GM12878 (cell line): ENCODE data around the gene PBRM1. TPM values are rescaled to one million over a fixed set of nuclear protein-coding genes. Genes with fewer than 3 reads are reported as not detected.

Source experiments
- ATAC-seq: fragments of 200-7000 bp; cut with Tn5 transposase; 3 replicates; pipeline ENCODE4 v1.9.1; 2020; ENCODE audit warnings: mild to moderate bottlenecking, moderate library complexity
- BruUV-seq: library from RNA; stranded (reverse); fragments of 400-500 nt; replicated peaks from 2 replicates; lab custom pipeline; 2021; lab: Mats Ljungman, UMichigan
- CTCF ChIA-PET: fragments of 300-600 bp; sonication (Branson Sonifier 250); formaldehyde crosslinking; extraction: SDS; loops from one replicate; lab custom pipeline; 2021; ENCODE audit warnings: inconsistent platforms; lab: Yijun Ruan, JAX
- POLR2A ChIA-PET: fragments of 350-600 bp; formaldehyde crosslinking; extraction: SDS; loops from one replicate; lab custom pipeline; 2021; ENCODE audit warnings: inconsistent platforms; lab: Charles Lee
- RAD21 ChIA-PET: fragments of 300-600 bp; sonication (Branson Sonifier 250); formaldehyde crosslinking; loops from one replicate; lab custom pipeline; 2023; ENCODE audit warnings: antibody characterized with exemption; ENCODE audit not compliant: unreplicated experiment; lab: Charles Lee
- SMC1A ChIA-PET: fragments of 300-600 bp; sonication (Branson Sonifier 250); formaldehyde crosslinking; loops from one replicate; lab custom pipeline; 2023; ENCODE audit not compliant: unreplicated experiment, uncharacterized antibody; lab: Charles Lee
- DNase-seq: peaks from one replicate; pipeline ENCODE4 v3.0.0-alpha.2; 2011; ENCODE audit warnings: low read depth, low spot score
- FAIRE-seq: peaks from 3 replicates; lab custom pipeline; 2011; peaks lifted over from hg19 to GRCh38; lab: Jason Lieb, UNC
- H2AFZ ChIP-seq: 2 replicates; pipeline ENCODE4 v1.6.0; 2011; ENCODE audit warnings: low read depth, low read length, control low read depth; ENCODE audit not compliant: control insufficient read depth
- H3K27ac ChIP-seq: 2 replicates; pipeline ENCODE4 v1.5.1; 2011; ENCODE audit warnings: control low read depth; ENCODE audit not compliant: control insufficient read depth, insufficient read depth
- H3K27me3 ChIP-seq, 2 experiments: replicated peaks in 1 of 2; 2 replicates each; pipeline versions ENCODE4 v1.6.0 to v1.6.1; 2011; ENCODE audit warnings: low read length in 1 of 2; ENCODE audit not compliant: control insufficient read depth in 2 of 2, insufficient read depth in 2 of 2
- H3K36me3 ChIP-seq, 2 experiments: 2 replicates each; pipeline ENCODE4 v1.5.1; 2011; ENCODE audit warnings: low read length in 1 of 2; ENCODE audit not compliant: control insufficient read depth in 2 of 2, insufficient read depth in 2 of 2
- H3K4me1 ChIP-seq: 2 replicates; pipeline ENCODE4 v1.6.1; 2011; ENCODE audit warnings: mild to moderate bottlenecking, low read length, moderate library complexity, mixed read lengths; ENCODE audit not compliant: control insufficient read depth, insufficient read depth
- H3K4me2 ChIP-seq: 2 replicates; pipeline ENCODE4 v1.6.0; 2011; ENCODE audit warnings: control low read depth; ENCODE audit not compliant: control insufficient read depth, insufficient read depth
- H3K4me3 ChIP-seq: fragments of 200-600 bp; sonication (generic); 2 replicates; pipeline ENCODE4 v1.5.1; 2016
- H3K79me2 ChIP-seq: 2 replicates; pipeline ENCODE4 v1.6.0; 2011; ENCODE audit warnings: low read length; ENCODE audit not compliant: control insufficient read depth, insufficient read depth
- H3K9ac ChIP-seq: 2 replicates; pipeline ENCODE4 v1.8.0; 2011; ENCODE audit warnings: low read length, control low read depth, mixed read lengths; ENCODE audit not compliant: control insufficient read depth, insufficient read depth
- H3K9me3 ChIP-seq: replicated peaks from 3 replicates; pipeline ENCODE4 v1.5.1; 2011; ENCODE audit warnings: mild to moderate bottlenecking, low read length; ENCODE audit not compliant: control insufficient read depth, insufficient read depth
- H4K20me1 ChIP-seq: 2 replicates; pipeline ENCODE4 v1.6.0; 2011; ENCODE audit not compliant: control insufficient read depth, insufficient read depth
- FOXK2 ChIP-seq: fragments of 450-650 bp; IDR thresholded peaks from 2 replicates; pipeline ENCODE4 v1.6.1; 2017; ENCODE audit warnings: mild to moderate bottlenecking, moderate library complexity
- RBBP5 ChIP-seq: fragments of 200-600 bp; sonication (generic); conservative IDR thresholded peaks from 2 replicates; pipeline ENCODE4 v1.6.1; 2016
- SMAD5 ChIP-seq: IDR thresholded peaks from 2 replicates; pipeline ENCODE4 v1.6.1; 2016; ENCODE audit warnings: antibody characterized with exemption, low read depth
- TCF12 ChIP-seq: IDR thresholded peaks from 2 replicates; pipeline ENCODE4 v1.6.1; 2011; ENCODE audit warnings: low read depth, mild to moderate bottlenecking, low read length
- TCF3 ChIP-seq: IDR thresholded peaks from 2 replicates; pipeline ENCODE4 v1.6.1; 2012; ENCODE audit warnings: low read depth, mild to moderate bottlenecking, low read length, borderline replicate concordance; ENCODE audit not compliant: insufficient read depth
- WGBS: methylation state at CpG from one replicate; pipeline ENCODE4 v1.1.6; 2016; ENCODE audit warnings: low lambda C conversion rate; ENCODE audit not compliant: insufficient replicate concordance, insufficient coverage; ENCODE audit errors: missing lambda C conversion rate; 5-methylcytosine and 5-hydroxymethylcytosine counted together
- in situ Hi-C: fragments of 300-500 bp; cut with MboI; formaldehyde crosslinking; loops from 9 replicates; pipeline ENCODE4 v1.14.3; 2018; ENCODE audit warnings: mixed read lengths
- intact Hi-C: fragments of 100-400 bp; cut with micrococcal nuclease; formaldehyde crosslinking; loops from one replicate; pipeline ENCODE4 v1.14.2; 2022; ENCODE audit not compliant: unreplicated experiment
- polyA plus RNA-seq, 11 experiments: library from polyadenylated mRNA; depleted of rRNA in 4 of 11; unstranded in 6 of 11; stranded (reverse) in 5 of 11; fragments of >200 nt; fragmentation: Nextera tagmentation in 4 of 11; fragmentation: Illumina TruSeq in 1 of 11; extraction: Ambion mirVana in 4 of 11; extraction: Trizol in 1 of 11; gene quantifications; 1 replicate in 1 of 11; 2 replicates in 10 of 11; pipeline versions ENCODE4 v1.2.1 to v1.2.3, GENCODE V29; 2011 to 2016; ENCODE audit warnings: inconsistent platforms in 2 of 11, missing spikeins in 2 of 11, low read depth in 1 of 11
- total RNA-seq, 4 experiments: library from RNA; depleted of rRNA in 3 of 4; stranded (reverse); fragments of >200 nt in 3 of 4; fragmentation: Illumina TruSeq in 1 of 4; extraction: Trizol in 1 of 4; gene quantifications; 2 replicates each; pipeline versions ENCODE4 v1.2.1 to v1.2.3, GENCODE V29; 2013 to 2021

PBRM1 gene
- total and polyA plus RNA-seq, 10 of the 15 experiments (the other 5 are each of a cell fraction or from before 2014, with no cell fraction given) = 8.9 to 88.9 (median 39.3) TPM

GRCh38 chr3:52530918-52531826, 154.5 kb downstream of the PBRM1 start:
- Histone ChIP-seq H2AFZ (no peak overlapping the region), H3K27me3 (no peaks in the 10 kb centered on the region), H3K36me3 (peaks cover 0 to 10% of the 10 kb centered on the region in 2 experiments; a peak in 2 of 4 replicates), H3K4me1 (peaks cover 13% of the 10 kb centered on the region), H3K27ac (no peak overlapping the region), H3K79me2 (peaks cover 27% of the 10 kb centered on the region), H3K9ac (peak overlapping the region; percentile 74; the same call in 1 of the 2 replicates), H3K9me3 (no peaks in the 10 kb centered on the region), H3K4me3 (peak overlapping the region; percentile 81), H3K4me2 (peak overlapping the region; percentile 92), H4K20me1 (no peaks in the 10 kb centered on the region)
- in situ Hi-C loops = no loop called here
- FAIRE-seq = no peak
- 90% methylated on average over 10 of the region's 10 CpGs for WGBS
- ATAC-seq = no peak
- no TSS peak for BruUV-seq
- intact Hi-C loops = no loop called here
- CTCF ChIA-PET = no interaction called here
- POLR2A ChIA-PET = no interaction called here
- TF ChIP-seq SMAD5 (no peak), FOXK2 (no peak), RBBP5 (no peak), TCF3 (no peak), TCF12 (no peak)
- RAD21 ChIA-PET = no interaction called here
- DNase-seq = no peak
- SMC1A ChIA-PET = no interaction called here
